ENCODE data around the gene GZMM.

Gene GZMM
- long read RNA-seq, donor 1: 0 reads
- long read RNA-seq, donor 2: 0 reads
- long read RNA-seq, donor 3: 0 reads
- long read RNA-seq, donor 4: 0 reads
- long read RNA-seq, donor 5: 0 reads
- long read RNA-seq, donor 6: 0 reads
- long read RNA-seq, donor 7: 0 reads
- long read RNA-seq, donor 8: 0 reads

GRCh38 chr19:543910-544608 is at the start of gene GZMM:
TSS of gene GZMM (plus strand) at chr19:544053. CDS start at chr19:544072, 19 bp downstream.
- DNase-seq: no peak

- DNase-seq: no peak
Measured at GRCh38 chr19:494171-495080, 49.4 kb upstream of the GZMM start.

DNA sequence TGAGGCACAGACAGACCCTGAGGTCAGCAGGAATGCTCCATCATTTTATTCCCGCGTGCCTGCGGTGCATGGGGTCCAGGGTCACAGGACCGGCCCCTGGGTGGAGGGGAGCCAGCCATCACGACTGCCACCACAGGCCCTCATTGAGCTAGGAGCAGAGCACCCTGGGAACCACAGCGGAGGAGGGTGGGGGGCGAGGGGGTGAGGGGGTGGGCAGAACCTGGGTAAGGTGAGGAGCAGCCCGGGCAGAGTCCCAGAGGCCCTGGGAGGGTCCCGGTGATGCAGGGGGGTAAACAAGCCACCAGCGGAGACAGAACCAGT is 48.8 kb upstream of the GZMM start:
- DNase-seq: no peak

- peak; percentile 62 for DNase-seq
Measured at GRCh38 chr19:495402-496111, 48.3 kb upstream of the GZMM start.

DNA sequence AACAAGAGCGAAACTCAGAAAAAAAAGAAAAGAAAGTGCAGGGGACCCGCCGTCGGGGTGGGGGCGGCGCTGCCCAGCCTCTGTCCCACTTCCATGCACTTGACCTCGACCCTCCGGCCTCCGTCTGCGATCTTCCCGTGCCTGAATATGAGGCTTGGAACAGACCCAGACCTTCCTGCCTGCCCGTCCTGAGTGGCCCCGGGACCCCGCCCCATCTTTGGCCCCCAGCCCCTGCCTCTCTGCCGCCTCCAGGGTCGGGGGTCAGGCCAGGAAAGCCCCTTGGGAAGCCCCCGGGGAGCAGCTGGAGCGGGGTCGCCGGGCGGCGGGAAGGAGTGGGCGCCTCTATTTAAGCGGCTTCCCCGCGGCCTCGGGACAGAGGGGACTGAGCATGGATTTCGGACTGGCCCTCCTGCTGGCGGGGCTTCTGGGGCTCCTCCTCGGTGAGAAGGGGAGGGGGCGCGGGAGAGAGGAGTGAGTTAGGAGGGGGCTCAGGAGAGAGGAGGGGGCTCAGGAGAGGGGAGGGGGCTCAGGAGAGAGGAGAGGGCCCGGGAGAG is 47.7 kb upstream of the GZMM start, which contains the start of gene MADCAM1:
Gene MADCAM1, plus strand, starts transcription at position 375 of the 554 bp plus-strand sequence. Its CDS starts 14 bp downstream, at position 389.
- DNase-seq: no peak

- DNase-seq: no peak
Measured at GRCh38 chr19:496986-497385, 46.9 kb upstream of the GZMM start.

DNA sequence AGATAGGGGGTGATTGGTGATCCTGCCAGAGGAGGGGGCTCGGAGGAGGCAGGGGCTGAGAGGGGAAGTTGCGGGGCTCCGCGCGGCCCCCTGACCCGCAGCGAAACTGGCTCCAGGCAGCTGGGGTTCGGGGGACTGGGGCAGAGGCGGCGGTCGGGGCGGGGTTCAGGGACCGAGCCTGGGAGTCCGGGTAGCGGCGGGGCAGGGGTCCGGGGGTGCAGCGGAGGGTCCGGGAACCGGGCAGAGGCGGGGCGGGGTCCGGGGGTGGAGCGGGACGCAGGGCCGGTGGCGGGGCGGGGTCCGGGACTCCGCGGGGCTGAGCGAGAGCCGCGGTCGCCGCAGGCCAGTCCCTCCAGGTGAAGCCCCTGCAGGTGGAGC is 46.4 kb upstream of the GZMM start:
- no peak for DNase-seq

DNA sequence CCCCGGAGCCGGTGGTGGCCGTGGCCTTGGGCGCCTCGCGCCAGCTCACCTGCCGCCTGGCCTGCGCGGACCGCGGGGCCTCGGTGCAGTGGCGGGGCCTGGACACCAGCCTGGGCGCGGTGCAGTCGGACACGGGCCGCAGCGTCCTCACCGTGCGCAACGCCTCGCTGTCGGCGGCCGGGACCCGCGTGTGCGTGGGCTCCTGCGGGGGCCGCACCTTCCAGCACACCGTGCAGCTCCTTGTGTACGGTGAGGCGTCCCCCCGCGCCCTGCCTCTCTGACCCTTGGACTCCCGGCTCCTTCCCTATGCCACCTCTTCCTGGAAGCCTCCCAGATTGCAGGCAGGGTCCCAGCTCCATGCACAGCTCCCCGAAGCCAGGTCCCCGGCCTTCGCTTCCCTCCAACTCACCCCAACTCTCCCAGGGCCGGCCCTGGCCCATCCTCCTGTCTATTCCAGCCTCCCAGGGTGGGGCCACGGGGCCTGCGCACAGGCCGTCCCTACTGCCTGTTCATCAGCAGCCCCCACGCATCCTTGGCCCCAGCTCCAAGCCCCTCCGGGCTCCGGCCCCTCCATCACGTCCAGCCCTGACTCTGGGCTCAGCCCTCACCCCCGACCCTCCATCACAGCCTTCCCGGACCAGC is 45.9 kb upstream of the GZMM start:
- DNase-seq: no peak

GRCh38 chr19:498511-498891 is 45.4 kb upstream of the GZMM start:
- no peak for DNase-seq

DNA sequence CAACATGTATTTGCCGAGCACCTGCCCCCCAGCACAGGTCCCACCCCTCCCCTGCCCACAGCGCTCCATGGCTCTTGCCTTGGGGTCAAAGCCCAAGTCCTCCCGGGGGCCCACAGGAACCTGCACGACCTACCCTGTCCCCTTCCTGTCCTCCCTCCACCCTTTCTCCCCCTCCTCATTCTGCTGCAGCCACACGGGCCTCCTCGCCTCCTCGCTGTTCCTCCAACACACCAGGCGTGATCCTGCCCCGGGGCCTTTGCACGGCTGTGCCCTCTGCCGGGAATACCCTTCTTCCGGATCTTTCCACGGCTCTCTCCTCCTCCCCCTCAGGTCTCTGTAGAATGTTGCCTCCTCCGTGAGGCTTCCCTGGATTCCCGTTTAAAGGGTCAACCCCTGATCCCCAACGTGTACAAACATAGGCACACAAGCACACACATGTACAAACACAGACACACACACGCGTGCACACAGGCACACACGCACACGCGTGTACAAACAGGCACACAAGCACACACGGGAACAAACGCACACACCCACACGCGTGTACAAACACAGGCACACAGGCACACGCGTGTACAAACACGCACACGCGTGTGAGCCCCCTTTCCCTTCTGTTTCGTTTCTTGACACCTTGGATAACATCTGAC is 44.8 kb upstream of the GZMM start:
- no peak for DNase-seq

DNA sequence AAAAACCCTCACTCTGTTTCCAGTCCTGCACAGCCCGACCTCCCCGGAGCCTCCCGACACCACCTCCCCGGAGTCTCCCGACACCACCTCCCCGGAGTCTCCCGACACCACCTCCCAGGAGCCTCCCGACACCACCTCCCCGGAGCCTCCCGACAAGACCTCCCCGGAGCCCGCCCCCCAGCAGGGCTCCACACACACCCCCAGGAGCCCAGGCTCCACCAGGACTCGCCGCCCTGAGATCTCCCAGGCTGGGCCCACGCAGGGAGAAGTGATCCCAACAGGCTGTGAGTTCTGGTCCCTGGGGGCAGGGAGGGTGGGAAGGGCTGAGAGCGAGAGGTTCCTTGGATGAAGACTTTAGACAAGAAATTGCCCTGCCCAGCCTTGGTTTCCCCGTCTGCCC is 42.2 kb upstream of the GZMM start:
- no peak for DNase-seq

- DNase-seq: no peak
Measured at GRCh38 chr19:504616-505015, 39.2 kb upstream of the GZMM start.

- DNase-seq: peak; percentile 100
Measured at GRCh38 chr19:506404-507285, 37.2 kb upstream of the GZMM start.

- DNase-seq: peak; percentile 100
Measured at GRCh38 chr19:507286-508203, 36.3 kb upstream of the GZMM start, which contains the start of gene TPGS1. TSS of gene TPGS1 (plus strand) at chr19:507497. CDS start at chr19:507507, 10 bp downstream.

- no peak for DNase-seq
Measured at GRCh38 chr19:508204-509150, 35.4 kb upstream of the GZMM start.

DNA sequence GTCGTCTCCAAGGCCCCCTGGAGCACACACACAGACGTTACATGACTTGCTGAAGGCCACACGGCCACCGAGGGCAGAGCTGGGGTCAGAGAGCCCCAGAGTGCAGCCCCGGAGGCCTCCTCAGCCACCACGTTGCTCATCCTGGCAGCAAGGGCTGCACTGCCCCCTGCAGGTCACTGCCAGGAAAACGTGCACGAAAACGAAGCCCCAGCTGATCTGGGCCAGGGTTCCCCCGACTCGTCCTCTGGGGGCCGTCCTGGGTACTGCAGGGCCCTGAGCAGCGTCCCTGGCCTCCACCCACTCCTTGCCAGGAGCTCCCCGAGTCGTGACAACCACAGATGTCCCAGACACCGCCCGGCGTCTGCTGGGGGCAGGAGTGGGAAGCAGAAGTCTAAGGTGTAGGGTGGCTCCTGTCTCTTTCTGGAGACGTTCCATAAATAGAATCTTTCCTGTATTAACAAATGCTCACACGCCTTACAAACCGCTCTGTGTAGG is 33.2 kb upstream of the GZMM start:
- DNase-seq: peak; percentile 65

- DNase-seq: peak; percentile 46
Measured at GRCh38 chr19:511101-511851, 32.6 kb upstream of the GZMM start.

Measured in right kidney (tissue), 9 donors.